IMR-90 (cell line): ENCODE data around the gene PLEK. TPM values are rescaled to one million over a fixed set of nuclear protein-coding genes. Genes with fewer than 3 reads are reported as not detected.

Experiments used
- ATAC-seq: fragments of 200-7000 bp; cut with Tn5 transposase; 2 replicates; pipeline ENCODE4 v1.9.1; 2020; ENCODE audit warnings: low read depth, mild to moderate bottlenecking, moderate library complexity
- BruUV-seq: library from RNA; stranded (reverse); fragments of 400-500 nt; replicated peaks from 2 replicates; lab custom pipeline; 2021; lab: Mats Ljungman, UMichigan
- CTCF ChIA-PET: fragments of 300-600 bp; formaldehyde crosslinking; extraction: SDS; loops from one replicate; lab custom pipeline; 2021; ENCODE audit warnings: antibody characterized with exemption; lab: Yijun Ruan, JAX
- POLR2A ChIA-PET: fragments of 300-600 bp; sonication (Branson Sonifier 250); formaldehyde crosslinking; loops from one replicate; lab custom pipeline; 2022; ENCODE audit warnings: antibody characterized with exemption; ENCODE audit not compliant: unreplicated experiment; lab: Charles Lee
- DNase-seq: peaks from one replicate; pipeline ENCODE4 v3.0.0; 2013
- H2AFZ ChIP-seq: replicated peaks from 2 replicates; pipeline ENCODE3; 2013; ENCODE audit warnings: low read length, mild to moderate bottlenecking; ENCODE audit not compliant: poor library complexity
- H2AK5ac ChIP-seq: 2 replicates; pipeline ENCODE4 v1.6.1; 2013; ENCODE audit warnings: low read depth, low read length, inconsistent platforms
- H2AK9ac ChIP-seq: replicated peaks from 2 replicates; pipeline ENCODE3; 2013; ENCODE audit warnings: mild to moderate bottlenecking, low read depth, low read length, moderate library complexity; ENCODE audit not compliant: poor library complexity
- H2BK120ac ChIP-seq: 2 replicates; pipeline ENCODE4 v1.6.1; 2013; ENCODE audit warnings: low read depth, low read length, inconsistent platforms
- H2BK15ac ChIP-seq: 3 replicates; pipeline ENCODE4 v1.6.1; 2013; ENCODE audit warnings: low read depth, low read length, inconsistent platforms
- H2BK20ac ChIP-seq: 2 replicates; pipeline ENCODE4 v1.6.1; 2013; ENCODE audit warnings: low read depth, mild to moderate bottlenecking, inconsistent platforms, low read length, moderate library complexity
- H2BK5ac ChIP-seq: 2 replicates; pipeline ENCODE4 v1.6.1; 2013; ENCODE audit warnings: mild to moderate bottlenecking, low read depth, low read length, inconsistent platforms; ENCODE audit not compliant: poor library complexity, severe bottlenecking
- H3K14ac ChIP-seq: replicated peaks from 2 replicates; pipeline ENCODE4 v1.6.1; 2013; ENCODE audit warnings: low read depth, low read length, inconsistent platforms
- H3K18ac ChIP-seq: 2 replicates; pipeline ENCODE4 v1.6.1; 2013; ENCODE audit warnings: low read depth, low read length, control low read depth
- H3K23ac ChIP-seq: 2 replicates; pipeline ENCODE4 v1.6.1; 2013; ENCODE audit warnings: low read depth, low read length, inconsistent platforms
- H3K27ac ChIP-seq: 2 replicates; pipeline ENCODE4 v1.5.1; 2013; ENCODE audit warnings: mild to moderate bottlenecking, control low read depth, low read length; ENCODE audit not compliant: insufficient read depth
- H3K27me3 ChIP-seq: 2 replicates; pipeline ENCODE4 v1.6.1; 2013; ENCODE audit warnings: low read length; ENCODE audit not compliant: control insufficient read depth, insufficient read depth
- H3K36me3 ChIP-seq: 2 replicates; pipeline ENCODE4 v1.6.1; 2013; ENCODE audit warnings: low read length, mixed read lengths; ENCODE audit not compliant: control insufficient read depth, insufficient read depth
- H3K4ac ChIP-seq: 2 replicates; pipeline ENCODE4 v1.6.1; 2013; ENCODE audit warnings: low read depth, low read length, inconsistent platforms
- H3K4me1 ChIP-seq: 2 replicates; pipeline ENCODE4 v1.6.1; 2013; ENCODE audit warnings: low read length, mixed read lengths; ENCODE audit not compliant: control insufficient read depth, insufficient read depth
- H3K4me2 ChIP-seq: 2 replicates; pipeline ENCODE4 v1.6.1; 2013; ENCODE audit warnings: low read depth, mild to moderate bottlenecking, control low read depth, low read length, moderate library complexity
- H3K4me3 ChIP-seq: 2 replicates; pipeline ENCODE4 v1.5.1; 2013; ENCODE audit warnings: low read depth, mild to moderate bottlenecking, control low read depth, low read length, moderate library complexity; ENCODE audit not compliant: insufficient read depth
- H3K56ac ChIP-seq: 2 replicates; pipeline ENCODE4 v1.6.1; 2013; ENCODE audit warnings: low read length, inconsistent platforms; ENCODE audit not compliant: insufficient read depth; ENCODE audit errors: extremely low read depth
- H3K79me1 ChIP-seq, 2 experiments: 2 replicates each; pipeline ENCODE4 v1.6.1; 2013; ENCODE audit warnings: low read length in 2 of 2, inconsistent platforms in 1 of 2, low read depth in 1 of 2
- H3K9ac ChIP-seq: 2 replicates; pipeline ENCODE4 v1.6.1; 2013; ENCODE audit warnings: low read depth, low read length, control low read depth
- H3K9me1 ChIP-seq: 2 replicates; pipeline ENCODE4 v1.6.1; 2013; ENCODE audit warnings: low read length, inconsistent platforms; ENCODE audit not compliant: insufficient read depth
- H3K9me3 ChIP-seq: 2 replicates; pipeline ENCODE4 v1.6.1; 2013; ENCODE audit warnings: low read length; ENCODE audit not compliant: control insufficient read depth, insufficient read depth
- H4K20me1 ChIP-seq: 2 replicates; pipeline ENCODE4 v1.6.1; 2013; ENCODE audit warnings: low read length, inconsistent platforms; ENCODE audit not compliant: insufficient read depth
- H4K5ac ChIP-seq: 2 replicates; pipeline ENCODE4 v1.6.1; 2013; ENCODE audit warnings: mild to moderate bottlenecking, low read depth, low read length, control low read depth
- H4K8ac ChIP-seq, 2 experiments: 2 replicates each; pipeline ENCODE4 v1.6.1; 2013; ENCODE audit warnings: low read depth in 2 of 2, low read length in 2 of 2, control low read depth in 1 of 2, inconsistent platforms in 1 of 2
- H4K91ac ChIP-seq: 2 replicates; pipeline ENCODE4 v1.6.1; 2013; ENCODE audit warnings: low read depth, low read length, inconsistent platforms; ENCODE audit not compliant: insufficient read depth
- BHLHE40 ChIP-seq: fragments of 150-350 bp; IDR thresholded peaks from 2 replicates; pipeline ENCODE4 v1.6.1; 2016; ENCODE audit warnings: mild to moderate bottlenecking, low read depth, low read length
- CEBPB ChIP-seq: IDR thresholded peaks from 2 replicates; pipeline ENCODE4 v1.6.1; 2012; ENCODE audit warnings: low read depth, low read length, improper control_type of control experiment
- CHD1 ChIP-seq: IDR thresholded peaks from 2 replicates; pipeline ENCODE4 v1.6.1; 2012; ENCODE audit warnings: low read depth, low read length, improper control_type of control experiment
- CTCF ChIP-seq: conservative IDR thresholded peaks from 2 replicates; pipeline ENCODE4 v1.5.1; 2012; ENCODE audit warnings: mild to moderate bottlenecking, low read depth, low read length, improper control_type of control experiment
- FOS ChIP-seq: fragments of 150-350 bp; IDR thresholded peaks from 2 replicates; pipeline ENCODE4 v1.6.1; 2016; ENCODE audit warnings: low read depth, low read length
- MAZ ChIP-seq: IDR thresholded peaks from 2 replicates; pipeline ENCODE4 v1.6.1; 2012; ENCODE audit warnings: low read depth, mild to moderate bottlenecking, low read length, improper control_type of control experiment, moderate library complexity, borderline replicate concordance
- NFE2L2 ChIP-seq: fragments of 150-350 bp; IDR thresholded peaks from 2 replicates; pipeline ENCODE4 v1.6.1; 2016; ENCODE audit warnings: low read depth, mild to moderate bottlenecking, low read length
- RAD21 ChIP-seq: IDR thresholded peaks from 2 replicates; pipeline ENCODE4 v1.6.1; 2012; ENCODE audit warnings: low read length, improper control_type of control experiment
- RFX5 ChIP-seq: IDR thresholded peaks from 2 replicates; pipeline ENCODE4 v1.8.0; 2012; ENCODE audit warnings: low read depth, mild to moderate bottlenecking, low read length, moderate library complexity
- SMC3 ChIP-seq: fragments of 150-350 bp; IDR thresholded peaks from 2 replicates; pipeline ENCODE4 v1.6.1; 2016; ENCODE audit warnings: low read depth, mild to moderate bottlenecking, antibody characterized with exemption, low read length, moderate library complexity
- USF2 ChIP-seq: fragments of 150-350 bp; IDR thresholded peaks from 2 replicates; pipeline ENCODE4 v1.6.1; 2017; ENCODE audit warnings: mild to moderate bottlenecking, antibody characterized with exemption, low read length, low read depth
- WGBS, 2 experiments: methylation state at CpG; one replicate each; pipeline versions ENCODE4 v1.1.5 to v1.1.7; 2013; ENCODE audit warnings: missing lambda C conversion rate in 2 of 2; ENCODE audit not compliant: insufficient read length in 1 of 2; ENCODE audit errors: extremely low coverage in 2 of 2; 5-methylcytosine and 5-hydroxymethylcytosine counted together
- dilution Hi-C: fragments of 300-500 bp; cut with HindIII; formaldehyde crosslinking; loops from one replicate; pipeline ENCODE4 v1.14.3; 2018; ENCODE audit warnings: low sequenced_read_pairs; ENCODE audit not compliant: unreplicated experiment
- in situ Hi-C: fragments of 300-500 bp; cut with MboI; formaldehyde crosslinking; loops from 3 replicates; pipeline ENCODE4 v1.14.3; 2019; ENCODE audit warnings: low sequenced_read_pairs, inconsistent platforms, mixed read lengths
- intact Hi-C: fragments of 100-400 bp; cut with micrococcal nuclease; formaldehyde crosslinking; loops from 2 replicates; pipeline ENCODE4 v1.10.0; 2022
- polyA plus RNA-seq, 3 experiments: library from polyadenylated mRNA; depleted of rRNA; stranded (reverse); fragments of >200 nt; gene quantifications; 2 replicates each; pipeline ENCODE4 v1.2.3, GENCODE V29; 2012; ENCODE audit warnings: low replicate concordance in 1 of 3
- total RNA-seq: library from RNA; depleted of rRNA; stranded (reverse); fragments of >200 nt; gene quantifications from 2 replicates; pipeline ENCODE4 v1.2.3, GENCODE V29; 2012

The PLEK gene
- total and polyA plus RNA-seq, 2 of the 4 experiments (the other 2 are of a cell fraction) = under 0.01 TPM; not detected in 1

GRCh38 chr2:68390114-68390513, 25.0 kb downstream of the PLEK start:
- Histone ChIP-seq H2BK5ac (no peak overlapping the region), H2AK9ac (no peak overlapping the region), H3K4ac (no peak overlapping the region), H3K9ac (no peak overlapping the region), H2BK15ac (no peak overlapping the region), H3K4me2 (no peak overlapping the region), H2BK20ac (no peak overlapping the region), H3K9me3 (0 out of 2 replicates have a peak, but pooled peaks cover 3% of the 10 kb centered on the region), H4K8ac (no peak overlapping the region), H3K79me1 (no peaks in the 10 kb centered on the region), H3K18ac (no peak overlapping the region), H3K4me1 (no peaks in the 10 kb centered on the region), H2BK120ac (no peak overlapping the region), H3K36me3 (no peaks in the 10 kb centered on the region), H4K5ac (no peak overlapping the region), H4K91ac (no peak overlapping the region), H3K27ac (no peak overlapping the region), H4K20me1 (no peaks in the 10 kb centered on the region; the same call in 1 of the 2 replicates), H2AFZ (no peak overlapping the region), H3K23ac (no peak overlapping the region; the same call in 1 of the 2 replicates), H3K4me3 (no peak overlapping the region), H3K56ac (no peak overlapping the region), H3K14ac (no peak overlapping the region), H2AK5ac (no peak overlapping the region), H3K9me1 (no peaks in the 10 kb centered on the region), H3K27me3 (peaks cover 53% of the 10 kb centered on the region)
- WGBS, 2 experiments = 29% methylated on average over 1 of the region's 2 CpGs; no CpG with 5 or more reads in 1 of the 2 experiments
- DNase-seq (no peak), ATAC-seq (no peak)
- in situ Hi-C loops = no loop called here
- BruUV-seq = no TSS peak
- intact Hi-C loops = no loop called here
- dilution Hi-C loops = no loop called here
- ChIA-PET CTCF (interaction anchor here (0.8 kb wide), 1 partner anchor 32 kb away, joined by 3 read pairs; no protein-coding TSS in a partner anchor), POLR2A (no interaction called here)
- no peak for TF ChIP-seq FOS
- no peak for TF ChIP-seq SMC3
- TF ChIP-seq MAZ = no peak
- TF ChIP-seq RFX5 = no peak
- TF ChIP-seq CTCF = no peak
- no peak for TF ChIP-seq CHD1
- TF ChIP-seq BHLHE40 = no peak
- no peak for TF ChIP-seq NFE2L2
- no peak for TF ChIP-seq CEBPB
- TF ChIP-seq RAD21 = no peak
- TF ChIP-seq USF2 = no peak
